GM18499 (cell line): ENCODE data around the gene PPIL6.
"Not testable (repeated sequence)": the region's sequence is repeated elsewhere in the genome, so short reads cannot be mapped to it uniquely, and the experiment has no call there.

Experiments used
- ATAC-seq: cut with Tn5 transposase; IDR thresholded peaks from one replicate; pipeline ENCODE4 v1.9.1; 2021; ENCODE audit warnings: moderate number of reproducible peaks; ENCODE audit not compliant: insufficient read depth, unreplicated experiment

Gene PPIL6

DNA sequence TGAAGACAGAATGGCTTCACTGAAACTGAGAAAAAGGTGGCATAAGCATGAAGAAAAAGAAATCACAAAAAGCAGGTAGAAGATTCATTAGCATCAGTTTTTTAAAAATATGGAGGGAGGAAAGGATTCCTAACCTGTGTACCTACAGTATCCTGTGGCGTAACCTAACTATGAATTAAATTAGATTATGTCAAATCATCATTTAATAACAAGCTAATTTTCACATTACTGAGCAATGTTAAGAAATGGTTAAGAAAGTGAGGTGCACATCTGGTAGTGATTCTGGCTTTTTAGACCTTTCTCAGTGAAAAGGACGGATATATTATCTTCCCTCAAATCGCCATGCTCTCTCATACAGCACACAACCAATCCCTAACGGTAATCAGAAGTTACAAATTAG lies 70.7 kb downstream of the PPIL6 start:
- ATAC-seq, result no peak

DNA sequence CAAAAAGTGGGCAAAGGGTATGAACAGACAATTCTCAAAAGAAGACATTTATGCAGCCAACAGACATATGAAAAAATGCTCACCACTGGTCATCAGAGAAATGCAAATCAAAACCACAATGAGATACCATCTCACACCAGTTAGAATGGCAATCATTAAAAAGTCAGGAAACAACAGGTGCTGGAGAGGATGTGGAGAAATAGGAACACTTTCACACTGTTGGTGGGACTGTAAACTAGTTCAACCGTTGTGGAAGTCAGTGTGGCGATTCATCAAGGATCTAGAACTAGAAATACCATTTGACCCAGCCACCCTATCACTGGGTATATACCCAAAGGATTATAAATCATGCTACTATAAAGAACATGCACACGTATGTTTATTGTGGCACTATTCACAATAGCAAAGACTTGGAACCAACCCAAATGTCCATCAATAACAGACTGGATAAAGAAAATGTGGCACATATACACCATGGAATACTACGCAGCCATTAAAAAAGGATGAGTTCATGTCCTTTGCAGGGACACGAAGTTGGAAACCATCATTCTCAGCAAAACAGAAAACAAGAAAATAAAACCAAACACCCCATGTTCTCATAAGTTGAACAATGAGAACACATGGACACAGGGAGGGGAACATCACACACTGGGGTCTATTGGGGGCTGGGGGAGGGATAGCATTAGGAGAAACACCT lies 75.9 kb downstream of the PPIL6 start:
- not testable (repeated sequence) for ATAC-seq

DNA sequence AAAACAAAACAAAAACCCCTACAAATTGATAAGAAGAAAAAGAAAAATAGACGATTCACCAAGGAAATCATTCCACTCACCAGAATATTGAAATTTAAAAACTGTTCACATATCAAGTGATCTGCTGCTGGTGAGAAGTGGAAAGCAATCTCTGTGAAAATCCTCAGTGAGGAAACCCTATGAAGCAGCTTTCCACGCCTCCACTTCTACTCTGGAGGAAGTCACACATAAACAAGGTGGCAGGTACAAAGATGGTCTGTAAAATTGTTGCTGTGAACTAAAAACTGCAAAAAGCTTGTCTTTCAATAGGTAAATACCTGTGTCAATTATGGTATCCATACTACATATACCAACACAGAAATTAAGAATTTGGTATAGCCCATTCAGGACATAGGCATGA lies 76.7 kb downstream of the PPIL6 start:
- ATAC-seq, result no peak

DNA sequence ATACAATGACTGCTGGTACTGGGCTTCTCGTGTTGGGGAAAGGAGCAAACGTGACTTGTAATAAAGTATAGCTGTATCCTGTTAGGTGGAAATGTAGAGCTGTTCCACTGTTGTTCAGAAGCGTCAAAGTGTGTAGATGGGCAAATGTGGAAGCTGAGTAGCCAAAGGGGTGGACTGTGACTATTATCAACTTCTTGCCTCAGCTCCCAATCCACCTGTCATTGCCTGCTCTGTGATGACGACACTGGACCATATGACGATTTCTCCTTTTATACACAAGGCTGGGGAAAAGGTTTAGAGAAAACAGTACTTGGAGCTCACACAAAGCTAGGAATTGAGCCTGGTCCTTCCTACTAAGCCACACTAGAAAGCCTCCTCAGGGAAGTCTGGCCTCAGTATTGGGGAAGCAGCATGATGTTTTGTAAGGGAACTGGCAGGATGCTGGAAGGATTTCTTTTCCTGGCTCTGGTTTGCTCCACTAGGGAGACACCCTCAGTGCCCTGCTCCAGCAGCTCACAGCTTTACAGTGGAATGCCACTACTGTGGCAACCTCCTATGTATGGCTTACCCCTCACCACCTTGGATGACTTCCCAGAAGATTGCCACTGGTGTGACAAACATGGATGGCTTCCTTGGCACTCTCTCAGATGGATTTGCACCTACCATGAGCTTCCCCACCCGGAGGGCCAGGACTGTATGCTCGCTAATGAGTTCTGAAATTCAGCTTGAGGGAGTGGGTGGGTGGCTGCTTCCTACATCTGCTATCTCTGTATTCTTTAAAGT lies 78.1 kb downstream of the PPIL6 start:
- no peak for ATAC-seq

DNA sequence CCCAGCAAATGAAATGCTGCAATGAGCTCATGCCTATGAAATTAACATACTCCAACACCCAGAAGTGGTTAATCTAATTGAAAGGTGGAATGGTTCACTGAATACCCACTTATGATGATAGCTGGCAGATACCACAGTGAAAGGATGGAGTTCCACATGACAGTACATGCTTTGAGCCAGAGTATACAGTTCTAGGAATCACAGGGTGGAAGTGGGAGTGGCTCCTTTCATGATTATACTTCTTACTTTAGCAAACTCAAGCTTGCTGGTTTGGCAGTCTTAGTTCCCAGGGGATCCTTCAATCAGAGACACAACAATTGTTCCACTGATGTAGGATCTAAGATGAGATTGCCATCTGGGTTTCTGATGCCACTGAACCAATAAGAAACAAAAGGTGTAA lies 79.6 kb downstream of the PPIL6 start:
- ATAC-seq, result no peak

DNA sequence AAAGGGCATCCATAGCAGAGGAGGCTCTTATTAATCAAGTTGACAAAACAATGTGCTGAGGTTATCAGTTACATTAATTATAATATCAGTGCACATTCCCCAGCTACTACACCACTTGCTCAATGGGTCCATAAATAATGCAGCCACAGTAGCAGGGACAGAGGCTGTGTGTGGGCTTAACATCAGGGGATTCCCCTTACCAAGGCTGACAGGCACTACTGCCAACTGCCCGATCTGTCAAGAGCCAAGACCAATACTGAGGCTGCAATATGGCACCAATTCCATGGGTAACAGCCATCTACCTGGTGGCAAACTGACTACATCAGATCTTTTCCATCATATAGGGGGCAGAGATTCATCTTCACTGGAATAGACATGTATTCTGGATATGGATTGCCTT lies 80.1 kb downstream of the PPIL6 start:
- ATAC-seq, result no peak

- ATAC-seq, result no peak
Measured at GRCh38 chr6:109359248-109359647, 81.2 kb downstream of the PPIL6 start.

- ATAC-seq, result no peak
Measured at GRCh38 chr6:109358204-109358603, 82.2 kb downstream of the PPIL6 start.

GRCh38 chr6:109356237-109356636 lies 84.2 kb downstream of the PPIL6 start:
- no peak for ATAC-seq

DNA sequence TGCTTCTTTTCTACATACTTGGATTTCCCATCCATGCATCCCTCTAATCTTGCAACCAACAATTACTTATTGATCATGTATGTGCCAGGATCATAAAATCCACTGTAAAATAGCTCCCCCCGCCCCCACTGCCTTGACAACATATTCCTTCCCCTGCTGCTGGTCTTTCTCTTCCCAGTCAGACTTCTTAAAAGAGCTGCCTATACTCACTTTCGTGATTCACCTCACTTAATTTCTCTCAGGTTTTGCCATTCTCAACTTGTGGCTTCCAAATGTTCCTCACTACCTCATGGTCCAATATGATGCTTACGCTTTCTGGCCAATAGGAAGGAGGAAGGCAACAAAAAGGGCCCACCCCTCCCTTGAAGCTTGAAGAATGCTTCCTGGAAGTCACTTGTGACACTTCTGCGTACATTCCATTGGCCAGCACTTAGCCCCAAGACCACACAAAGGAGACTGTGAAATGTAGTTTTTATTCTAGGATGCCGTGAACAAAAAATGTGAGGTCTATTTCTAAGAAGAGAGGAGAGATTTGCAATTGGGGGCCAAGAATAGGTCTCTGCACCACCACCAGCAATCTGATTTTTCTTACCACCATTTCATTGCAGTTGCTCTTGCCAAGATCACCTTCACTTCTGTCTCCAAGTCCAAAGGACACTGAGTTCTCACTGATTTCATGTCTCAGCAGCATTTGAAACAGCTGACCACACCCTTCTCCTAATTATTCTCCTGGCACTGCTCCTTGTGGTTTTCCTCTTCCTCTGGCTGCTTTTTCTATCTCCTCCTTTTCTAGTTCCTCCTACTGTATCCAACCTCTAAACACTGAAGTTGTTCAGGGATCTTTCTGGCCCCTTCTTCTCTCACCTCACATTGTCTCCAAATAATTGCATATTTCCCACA lies 88.9 kb downstream of the PPIL6 start:
- ATAC-seq, result no peak

DNA sequence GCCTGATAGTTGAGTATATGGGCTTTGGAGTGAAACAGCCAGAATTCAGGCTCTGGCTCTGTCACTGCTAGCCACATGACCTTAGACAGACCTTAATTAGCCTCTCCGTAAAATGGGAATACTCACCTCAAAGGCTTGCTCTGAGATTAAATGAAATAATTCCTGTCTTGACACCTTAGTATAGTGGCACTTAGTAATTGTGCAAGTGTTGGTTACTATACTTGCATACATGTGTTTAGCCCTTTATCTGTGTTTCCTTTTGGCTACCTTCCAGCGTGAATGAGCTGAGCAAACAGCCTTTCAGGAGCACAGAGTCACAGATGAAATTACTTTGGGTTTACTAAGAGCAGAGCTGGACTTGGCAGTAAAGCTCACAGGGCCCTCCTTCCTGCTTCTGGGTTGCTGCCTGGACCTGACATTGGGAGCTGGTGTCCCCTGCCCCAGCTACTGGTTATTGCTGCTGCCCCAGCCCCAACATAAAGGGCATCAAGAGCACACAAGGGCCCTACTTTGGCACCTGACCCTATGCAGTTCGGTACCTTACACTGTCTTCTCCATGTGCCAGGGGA lies 90.9 kb downstream of the PPIL6 start:
- no peak for ATAC-seq

DNA sequence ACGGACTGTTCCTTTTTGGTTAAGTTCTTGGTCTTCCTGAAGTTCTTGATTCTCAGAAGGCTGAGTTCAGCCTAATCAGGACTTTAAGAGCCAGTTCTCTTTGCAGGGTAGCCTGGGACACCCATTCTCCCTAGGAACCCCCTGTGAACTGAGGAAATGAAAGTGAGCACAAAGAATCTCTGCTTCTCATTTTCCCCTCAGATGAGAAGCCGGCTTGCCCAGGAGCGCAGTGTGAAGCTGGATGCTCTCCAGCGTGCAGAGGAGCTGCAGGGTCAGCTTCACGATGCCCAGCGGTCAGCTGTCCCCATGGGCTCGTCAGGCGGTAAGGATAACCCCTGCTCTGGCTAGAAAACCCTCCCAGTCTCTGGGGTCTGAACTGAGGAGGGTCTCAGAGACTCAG lies 92.2 kb downstream of the PPIL6 start:
- no peak for ATAC-seq

DNA sequence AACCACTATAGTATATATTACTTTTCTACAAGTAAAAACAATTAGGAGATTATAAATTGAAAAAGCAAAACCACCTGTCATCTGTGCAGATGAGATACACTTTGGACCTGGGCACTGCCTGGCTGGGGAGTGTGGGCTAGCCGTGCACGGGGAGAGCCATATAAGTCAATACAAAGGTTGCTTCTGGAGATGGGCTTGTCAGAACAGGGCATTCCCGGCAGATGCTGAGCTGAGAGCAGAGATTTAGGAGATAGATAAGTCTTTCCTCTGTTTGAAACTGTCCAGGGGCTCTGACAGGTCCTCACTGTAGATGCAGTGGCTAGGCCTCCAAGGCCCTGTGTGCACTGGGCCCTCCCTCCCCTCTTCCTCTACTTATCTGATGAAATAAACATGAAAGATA lies 92.6 kb downstream of the PPIL6 start:
- no peak for ATAC-seq

- ATAC-seq, result no peak
Measured at GRCh38 chr6:109345986-109346385, 94.4 kb downstream of the PPIL6 start.

- ATAC-seq, result no peak
Measured at GRCh38 chr6:109344226-109344625, 96.2 kb downstream of the PPIL6 start.

GRCh38 chr6:109343518-109343917 lies 96.9 kb downstream of the PPIL6 start:
- ATAC-seq, result no peak

DNA sequence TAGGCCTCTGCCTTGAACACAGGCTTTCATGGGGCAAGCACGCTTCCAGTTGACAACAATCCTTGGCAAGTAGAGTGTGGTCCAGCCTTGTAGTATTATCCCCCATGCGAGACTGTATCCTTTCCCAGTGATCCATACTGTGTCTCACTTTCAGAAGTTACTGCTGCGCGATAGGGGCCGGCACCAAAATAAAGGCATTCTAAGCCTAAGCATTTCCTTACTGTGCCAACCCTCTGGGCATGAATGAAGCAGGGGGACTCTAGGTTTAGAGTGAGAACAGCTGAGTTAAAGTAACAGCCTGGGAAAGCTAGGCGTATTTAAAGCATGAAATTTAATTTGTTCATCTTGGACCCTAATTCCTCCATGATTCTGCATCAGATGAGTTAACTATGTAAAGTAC lies 97.5 kb downstream of the PPIL6 start:
- ATAC-seq, result no peak

DNA sequence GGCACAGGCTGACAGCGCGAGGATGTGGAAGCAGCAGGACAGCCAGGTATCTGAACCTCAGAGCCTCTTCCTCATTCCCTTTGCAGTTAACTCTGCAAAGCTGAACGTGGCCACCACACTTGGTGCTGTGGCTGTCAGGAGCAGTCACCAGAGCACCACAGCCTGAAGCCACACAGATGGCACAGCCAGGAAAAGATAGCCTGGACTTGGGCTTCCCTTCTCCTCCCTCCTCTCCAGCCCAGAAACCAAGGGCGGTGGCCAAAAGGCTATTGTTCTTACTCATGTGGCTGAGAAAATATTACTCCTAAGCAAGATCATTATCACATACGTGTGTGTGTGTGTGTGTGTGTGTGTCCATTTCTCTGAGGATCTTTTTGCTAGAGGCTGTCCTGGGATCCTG lies 97.9 kb downstream of the PPIL6 start:
- no peak for ATAC-seq

GRCh38 chr6:109340811-109341210 lies 99.6 kb downstream of the PPIL6 start:
- no peak for ATAC-seq
